Endothelial cell (in vitro differentiated cells): ENCODE data around the gene KLHL26. TPM values are rescaled to one million over a fixed set of nuclear protein-coding genes. Genes with fewer than 3 reads are reported as not detected.

Source experiments
- DNase-seq: peaks from one replicate; pipeline ENCODE4 v3.0.0; 2021; ENCODE audit warnings: low spot score
- H3K27ac Mint-ChIP-seq: one replicate; pipeline ENCODE4 v1.8.0; 2021; ENCODE audit warnings: mixed read lengths, inconsistent platforms; ENCODE audit not compliant: unreplicated experiment
- H3K27me3 Mint-ChIP-seq: one replicate; pipeline ENCODE4 v1.8.0; 2021; ENCODE audit warnings: mild to moderate bottlenecking, moderate library complexity, mixed read lengths, inconsistent platforms; ENCODE audit not compliant: unreplicated experiment
- H3K36me3 Mint-ChIP-seq: one replicate; pipeline ENCODE4 v1.8.0; 2021; ENCODE audit warnings: mild to moderate bottlenecking, low read depth, mixed read lengths, inconsistent platforms; ENCODE audit not compliant: unreplicated experiment
- H3K4me1 Mint-ChIP-seq: one replicate; pipeline ENCODE4 v1.8.0; 2021; ENCODE audit warnings: mild to moderate bottlenecking, mixed read lengths, inconsistent platforms; ENCODE audit not compliant: unreplicated experiment
- H3K4me3 Mint-ChIP-seq: one replicate; pipeline ENCODE4 v1.8.0; 2021; ENCODE audit warnings: mild to moderate bottlenecking, mixed read lengths, inconsistent platforms; ENCODE audit not compliant: unreplicated experiment
- H3K9me3 Mint-ChIP-seq: one replicate; pipeline ENCODE4 v1.8.0; 2021; ENCODE audit warnings: mixed read lengths, inconsistent platforms; ENCODE audit not compliant: unreplicated experiment
- total RNA-seq: library from RNA; stranded (reverse); fragmentation: NEBNext Ultra II Directional; extraction: Animal tissue kit (Norgen Biotek cat#: 25700); gene quantifications from one replicate; pipeline ENCODE4 v1.2.1, GENCODE V29; 2021; ENCODE audit not compliant: unreplicated experiment
- TF ChIP-seq, protein P1 (sequence below): fragments of 200-600 bp; sonication (generic); IDR thresholded peaks from one replicate; pipeline ENCODE4 v1.5.0; 2021; ENCODE audit warnings: antibody characterized with exemption; ENCODE audit not compliant: unreplicated experiment

Gene KLHL26
- total RNA-seq, 1 donor from 2014 or later: 5.1 TPM

DNA sequence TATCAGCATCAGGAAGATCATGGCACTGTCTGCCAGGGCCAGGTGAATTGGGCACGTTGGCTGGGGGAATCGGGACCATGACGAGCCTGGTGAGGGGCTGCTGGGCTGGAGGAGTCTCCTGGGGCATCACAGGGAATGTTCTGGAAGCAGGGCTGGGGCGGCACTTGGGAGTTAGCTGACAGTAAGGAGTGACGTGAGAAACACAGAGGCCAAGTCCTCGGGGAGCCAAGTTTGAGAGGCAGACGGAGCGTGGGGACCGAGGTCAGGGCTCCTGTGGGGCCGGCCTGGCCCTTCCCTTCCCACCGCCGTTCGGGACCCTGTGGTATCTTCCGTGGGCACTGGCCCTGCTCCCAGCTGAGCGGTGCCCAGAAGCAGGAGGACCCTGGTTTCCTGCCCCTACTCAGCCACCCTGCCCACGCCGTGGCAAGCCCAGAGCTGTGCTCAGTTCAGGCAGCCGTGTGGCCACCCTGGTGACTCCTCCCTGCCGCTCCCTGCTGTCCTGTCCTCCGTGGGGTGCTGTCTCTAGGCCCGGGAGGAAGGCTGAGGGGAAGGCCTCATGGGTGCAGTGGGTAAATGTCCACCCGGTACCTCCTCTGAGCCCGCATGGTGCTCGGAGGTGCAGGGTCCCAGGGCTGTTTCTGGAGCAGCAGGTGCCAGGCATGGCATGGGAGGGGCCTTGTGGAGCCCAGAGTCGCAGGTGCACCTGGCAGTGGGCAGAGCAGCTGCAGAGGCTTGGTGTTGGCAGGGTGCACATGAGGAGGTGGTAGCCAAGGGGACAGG, 71.8 kb downstream of the KLHL26 start:
- no peaks in the 10 kb centered on the region for H3K9me3 Mint-ChIP-seq
- H3K4me1 Mint-ChIP-seq: no peaks in the 10 kb centered on the region
- TF ChIP-seq, protein P1, sequence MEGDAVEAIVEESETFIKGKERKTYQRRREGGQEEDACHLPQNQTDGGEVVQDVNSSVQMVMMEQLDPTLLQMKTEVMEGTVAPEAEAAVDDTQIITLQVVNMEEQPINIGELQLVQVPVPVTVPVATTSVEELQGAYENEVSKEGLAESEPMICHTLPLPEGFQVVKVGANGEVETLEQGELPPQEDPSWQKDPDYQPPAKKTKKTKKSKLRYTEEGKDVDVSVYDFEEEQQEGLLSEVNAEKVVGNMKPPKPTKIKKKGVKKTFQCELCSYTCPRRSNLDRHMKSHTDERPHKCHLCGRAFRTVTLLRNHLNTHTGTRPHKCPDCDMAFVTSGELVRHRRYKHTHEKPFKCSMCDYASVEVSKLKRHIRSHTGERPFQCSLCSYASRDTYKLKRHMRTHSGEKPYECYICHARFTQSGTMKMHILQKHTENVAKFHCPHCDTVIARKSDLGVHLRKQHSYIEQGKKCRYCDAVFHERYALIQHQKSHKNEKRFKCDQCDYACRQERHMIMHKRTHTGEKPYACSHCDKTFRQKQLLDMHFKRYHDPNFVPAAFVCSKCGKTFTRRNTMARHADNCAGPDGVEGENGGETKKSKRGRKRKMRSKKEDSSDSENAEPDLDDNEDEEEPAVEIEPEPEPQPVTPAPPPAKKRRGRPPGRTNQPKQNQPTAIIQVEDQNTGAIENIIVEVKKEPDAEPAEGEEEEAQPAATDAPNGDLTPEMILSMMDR: no peak
- peak overlapping the region; percentile 48 for H3K27ac Mint-ChIP-seq
- H3K36me3 Mint-ChIP-seq: no peaks in the 10 kb centered on the region
- DNase-seq: no peak
- peaks cover 9% of the 10 kb centered on the region for H3K27me3 Mint-ChIP-seq
- no peak overlapping the region for H3K4me3 Mint-ChIP-seq

DNA sequence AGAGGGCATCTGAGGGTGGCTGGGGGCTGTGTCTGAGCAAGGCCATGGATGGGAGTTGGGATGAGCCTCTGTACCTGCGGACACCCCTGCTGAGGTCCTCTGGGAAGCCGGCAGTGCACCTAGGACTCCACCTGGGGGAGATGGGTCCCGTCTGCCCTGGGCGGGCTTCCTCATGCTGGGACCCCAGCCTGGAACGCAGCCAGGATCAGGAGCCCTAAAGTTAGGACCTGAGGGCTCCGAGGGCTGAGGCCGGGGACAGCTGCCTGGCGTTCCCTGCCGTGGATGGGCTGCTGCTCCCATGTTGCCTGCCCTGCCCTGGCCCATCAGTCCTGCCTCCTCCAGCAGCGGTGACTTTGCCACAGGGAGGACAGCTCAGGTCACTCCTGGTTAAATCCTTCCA, 72.7 kb downstream of the KLHL26 start:
- no peak overlapping the region for H3K4me3 Mint-ChIP-seq
- TF ChIP-seq, protein P1: no peak
- DNase-seq: no peak
- no peak overlapping the region for H3K27ac Mint-ChIP-seq
- no peaks in the 10 kb centered on the region for H3K4me1 Mint-ChIP-seq
- H3K9me3 Mint-ChIP-seq: no peaks in the 10 kb centered on the region
- H3K27me3 Mint-ChIP-seq: peaks cover 7% of the 10 kb centered on the region
- no peaks in the 10 kb centered on the region for H3K36me3 Mint-ChIP-seq

DNA sequence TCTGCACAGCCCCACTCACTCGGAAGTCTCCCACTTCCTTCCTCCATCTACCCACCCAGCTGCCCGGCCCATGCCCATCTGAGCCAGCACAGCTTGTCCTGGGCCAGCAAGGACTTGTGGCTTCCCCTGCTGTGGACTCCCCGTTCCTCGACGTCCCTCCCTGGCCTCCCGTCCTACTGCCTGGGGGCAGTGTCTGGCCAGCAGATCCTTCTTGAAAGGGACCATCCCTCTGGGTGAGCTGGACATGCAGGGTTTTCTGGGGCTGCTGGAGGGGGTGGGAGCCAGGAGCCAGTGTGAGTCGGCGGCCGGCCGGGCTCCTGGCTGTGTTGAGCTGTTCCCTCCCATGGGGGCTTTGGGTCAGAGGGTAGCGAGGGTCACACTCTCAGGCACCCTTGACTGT, 73.4 kb downstream of the KLHL26 start:
- Mint-ChIP-seq H3K27me3 (peaks cover 7% of the 10 kb centered on the region), H3K4me1 (no peaks in the 10 kb centered on the region), H3K27ac (no peak overlapping the region), H3K4me3 (no peak overlapping the region), H3K36me3 (no peaks in the 10 kb centered on the region), H3K9me3 (no peaks in the 10 kb centered on the region)
- no peak for DNase-seq
- TF ChIP-seq, protein P1: no peak

DNA sequence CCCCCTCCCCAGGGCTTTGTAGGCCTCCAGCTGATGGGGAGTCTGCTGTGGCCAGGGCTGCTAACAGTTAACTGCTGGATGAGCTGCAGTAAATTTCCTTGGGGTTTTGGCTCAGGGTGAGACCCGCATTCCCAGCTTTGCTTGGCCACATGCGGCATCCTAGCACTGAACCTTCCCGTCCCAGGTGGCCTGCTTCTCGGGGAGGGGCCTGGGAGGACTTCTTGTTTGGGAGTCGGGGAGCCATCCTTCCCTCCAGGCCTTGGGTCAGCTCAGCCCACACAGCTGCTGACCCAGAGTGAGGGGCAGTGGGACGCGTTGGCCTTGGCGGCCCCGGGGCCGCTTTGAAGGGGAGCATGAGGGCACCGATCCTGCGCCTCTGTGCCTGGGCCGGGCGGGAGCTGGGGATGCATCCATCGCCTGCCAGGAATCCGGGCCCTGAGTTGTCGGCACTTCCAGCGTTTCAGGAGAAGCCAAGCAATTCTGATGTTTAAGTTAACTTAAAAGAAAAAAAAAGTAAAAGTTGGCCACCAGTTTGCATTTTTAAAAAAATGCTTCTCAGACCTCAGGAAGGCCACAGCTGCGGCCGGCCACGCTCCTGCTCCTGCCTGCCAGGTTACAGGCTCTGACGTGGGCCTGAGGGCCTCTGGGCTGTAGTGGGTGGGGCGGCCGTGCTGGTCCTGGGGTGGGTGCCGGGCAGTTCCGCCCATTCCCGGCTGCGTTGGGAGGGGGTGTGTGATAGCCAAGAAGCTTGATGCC, 74.3 kb downstream of the KLHL26 start:
- H3K4me3 Mint-ChIP-seq: no peak overlapping the region
- no peaks in the 10 kb centered on the region for H3K4me1 Mint-ChIP-seq
- no peaks in the 10 kb centered on the region for H3K9me3 Mint-ChIP-seq
- DNase-seq: no peak
- H3K27me3 Mint-ChIP-seq: peaks cover 8% of the 10 kb centered on the region
- TF ChIP-seq, protein P1: no peak
- no peak overlapping the region for H3K27ac Mint-ChIP-seq
- H3K36me3 Mint-ChIP-seq: no peaks in the 10 kb centered on the region

DNA sequence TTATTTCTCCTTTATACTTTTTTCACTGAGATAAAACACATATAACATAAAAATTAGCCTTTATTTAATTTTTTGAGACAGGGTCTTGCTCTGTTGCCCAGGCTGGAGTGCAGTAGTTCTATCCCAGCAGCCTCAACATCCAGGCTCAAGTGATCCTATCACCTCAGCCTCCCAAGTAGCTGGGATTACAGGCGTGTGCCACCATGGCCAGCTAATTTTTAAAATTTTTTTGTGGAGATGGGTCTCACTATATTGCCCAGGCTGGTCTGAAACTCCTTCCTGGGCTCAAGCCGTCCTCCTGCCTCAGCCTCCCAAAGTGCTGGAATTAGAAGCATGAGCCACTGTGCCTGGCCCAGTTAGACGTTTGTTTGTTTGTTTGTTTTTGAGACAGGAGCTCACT, 75.1 kb downstream of the KLHL26 start:
- Mint-ChIP-seq H3K4me3 (no peak overlapping the region), H3K36me3 (no peaks in the 10 kb centered on the region), H3K27ac (no peak overlapping the region), H3K4me1 (peaks cover 4% of the 10 kb centered on the region), H3K27me3 (peaks cover 8% of the 10 kb centered on the region), H3K9me3 (no peaks in the 10 kb centered on the region)
- no peak for DNase-seq
- TF ChIP-seq, protein P1: no peak
